ENCODE results near the gene GOLGA8K. TPM values are rescaled to one million over a fixed set of nuclear protein-coding genes. Genes with fewer than 3 reads are reported as not detected.
"Not testable (repeated sequence)": the region's sequence is repeated elsewhere in the genome, so short reads cannot be mapped to it uniquely, and the experiment has no call there.

GOLGA8K gene
- total RNA-seq, 1 experiment from 2014 or later = not detected

- not testable (repeated sequence) for DNase-seq (ENCODE audit: low read depth in 1 of 2, low spot score in 2 of 2); H3K4me1 ChIP-seq (replicated peaks); H3K27me3 ChIP-seq (replicated peaks); H3K9me3 ChIP-seq (replicated peaks); H3K4me3 ChIP-seq; H3K36me3 ChIP-seq; H3K27ac ChIP-seq
Observed at GRCh38 chr15:32370064-32370463, 33.0 kb downstream of the GOLGA8K start.

GRCh38 chr15:32366492-32366891 lies 36.6 kb downstream of the GOLGA8K start:
- H3K9me3 ChIP-seq (replicated peaks); H3K4me3 ChIP-seq; DNase-seq (ENCODE audit: low read depth in 1 of 2, low spot score in 2 of 2); H3K27me3 ChIP-seq (replicated peaks); H3K36me3 ChIP-seq; H3K4me1 ChIP-seq (replicated peaks); H3K27ac ChIP-seq: not testable (repeated sequence)

GRCh38 chr15:32365955-32366354 lies 37.1 kb downstream of the GOLGA8K start:
- H3K4me1 ChIP-seq (replicated peaks); H3K4me3 ChIP-seq; DNase-seq (ENCODE audit: low read depth in 1 of 2, low spot score in 2 of 2); H3K36me3 ChIP-seq; H3K9me3 ChIP-seq (replicated peaks); H3K27ac ChIP-seq; H3K27me3 ChIP-seq (replicated peaks): not testable (repeated sequence)

DNA sequence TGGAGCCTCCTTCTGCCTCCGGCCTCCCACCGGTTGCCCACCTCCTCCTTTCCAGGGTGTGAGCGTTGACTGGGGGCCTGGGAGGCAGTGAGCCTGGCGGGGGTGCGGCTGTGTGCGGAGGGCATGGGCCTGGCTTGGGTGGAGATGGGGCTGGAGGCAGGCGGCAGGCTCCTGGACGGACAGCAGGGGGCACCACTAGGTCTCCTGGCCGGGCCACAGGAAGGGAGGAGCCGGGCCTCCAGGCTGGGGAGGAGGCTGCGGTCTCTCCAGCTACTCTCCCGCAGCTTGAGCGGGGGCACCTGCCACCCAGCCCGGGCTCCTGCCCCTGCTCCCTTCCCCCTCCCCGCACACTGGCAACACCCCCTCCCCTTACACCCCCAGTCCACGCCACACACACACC lies 38.1 kb downstream of the GOLGA8K start:
- not testable (repeated sequence) for DNase-seq (ENCODE audit: low read depth in 1 of 2, low spot score in 2 of 2); H3K36me3 ChIP-seq; H3K27me3 ChIP-seq (replicated peaks); H3K4me1 ChIP-seq (replicated peaks); H3K9me3 ChIP-seq (replicated peaks); H3K27ac ChIP-seq; H3K4me3 ChIP-seq

DNA sequence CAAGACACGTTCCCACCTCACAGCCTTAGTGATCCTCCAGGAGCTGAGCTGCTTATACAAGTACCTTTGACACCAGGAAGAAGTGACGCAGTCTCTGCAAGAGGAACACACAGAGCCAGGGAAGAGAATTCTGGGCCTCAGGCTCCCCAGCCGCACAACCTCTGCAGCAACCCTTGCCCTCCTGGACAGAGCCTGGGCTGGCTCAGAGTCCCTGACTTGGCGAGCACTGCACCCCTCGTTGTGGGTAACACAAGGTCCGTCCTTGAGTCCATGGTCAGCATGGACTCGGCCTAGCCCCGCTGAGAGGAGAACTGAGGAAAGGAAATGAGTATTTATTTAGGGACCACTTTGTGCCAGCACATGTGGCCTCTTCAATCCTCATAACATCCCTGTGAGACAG lies 39.6 kb downstream of the GOLGA8K start:
- not testable (repeated sequence) for H3K4me3 ChIP-seq; H3K9me3 ChIP-seq (replicated peaks); H3K36me3 ChIP-seq; H3K4me1 ChIP-seq (replicated peaks); H3K27ac ChIP-seq; DNase-seq (ENCODE audit: low read depth in 1 of 2, low spot score in 2 of 2); H3K27me3 ChIP-seq (replicated peaks)

DNA sequence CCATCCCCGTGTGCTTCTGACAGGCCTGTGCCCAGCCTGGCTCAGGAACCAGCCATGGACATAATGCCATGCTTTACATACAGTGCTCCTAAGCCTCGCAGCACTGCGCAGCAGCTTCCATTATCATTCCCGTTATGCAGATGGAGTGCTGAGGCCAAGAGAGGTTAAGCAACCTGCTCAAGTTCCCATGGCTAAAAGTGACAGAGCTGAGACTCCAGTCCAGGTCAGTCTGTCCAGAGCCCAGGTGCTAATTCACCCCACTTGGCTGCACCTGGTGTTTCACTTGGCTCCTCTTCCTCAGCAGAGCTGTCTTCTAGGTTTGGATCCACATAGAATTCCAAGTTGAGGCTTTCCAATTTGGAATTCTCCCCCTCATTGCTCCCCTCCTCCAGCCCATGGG lies 41.4 kb downstream of the GOLGA8K start:
- not testable (repeated sequence) for H3K9me3 ChIP-seq (replicated peaks)

DNA sequence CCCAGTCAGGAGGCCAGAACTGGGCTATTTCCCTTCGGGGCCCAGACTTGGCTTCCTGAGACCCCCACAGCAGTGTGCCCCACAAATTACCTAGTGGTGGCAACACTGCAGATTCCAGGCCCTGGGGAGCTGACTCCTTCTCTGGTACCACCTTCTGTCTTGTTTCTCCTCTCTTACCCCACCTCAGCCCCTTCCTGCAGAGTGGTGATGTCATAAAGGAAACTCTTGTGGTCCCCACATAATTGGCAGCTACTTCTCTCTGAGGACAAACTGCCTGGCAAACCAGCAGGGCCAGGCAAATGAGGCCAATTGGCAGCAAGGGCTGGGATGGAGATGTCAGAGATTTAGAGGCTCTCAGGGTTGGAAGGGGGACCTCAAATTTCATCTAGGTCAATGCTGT lies 44.6 kb downstream of the GOLGA8K start:
- not testable (repeated sequence) for H3K9me3 ChIP-seq (replicated peaks); H3K36me3 ChIP-seq; H3K4me1 ChIP-seq (replicated peaks); H3K4me3 ChIP-seq; DNase-seq (ENCODE audit: low read depth in 1 of 2, low spot score in 2 of 2); H3K27me3 ChIP-seq (replicated peaks); H3K27ac ChIP-seq

More for the DNA sequence above, 41.4 kb downstream of the GOLGA8K start:
- H3K36me3 ChIP-seq; H3K4me3 ChIP-seq; H3K27ac ChIP-seq; H3K27me3 ChIP-seq (replicated peaks); H3K4me1 ChIP-seq (replicated peaks); DNase-seq (ENCODE audit: low read depth in 1 of 2, low spot score in 2 of 2): not testable (repeated sequence)

DNA sequence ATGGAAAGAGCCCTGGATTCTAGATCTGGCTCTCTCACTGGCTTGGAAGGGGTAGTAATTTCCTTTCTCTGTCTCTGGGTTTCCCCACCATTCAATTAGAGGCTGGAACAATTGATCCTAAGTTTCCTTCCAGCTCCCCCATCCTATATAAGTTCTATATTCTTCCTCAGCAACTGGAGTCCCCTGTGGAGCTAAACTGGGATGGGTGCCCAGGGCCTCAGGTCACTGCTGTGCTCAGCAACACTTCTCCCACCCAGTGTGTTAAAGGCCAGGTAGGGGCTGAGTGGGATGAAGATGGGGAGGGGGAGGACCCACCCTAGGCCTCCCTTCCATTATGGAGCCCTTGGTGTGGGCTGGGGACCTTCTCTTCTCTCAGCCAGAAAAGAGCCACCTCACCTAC lies 46.2 kb downstream of the GOLGA8K start:
- not testable (repeated sequence) for DNase-seq (ENCODE audit: low read depth in 1 of 2, low spot score in 2 of 2); H3K4me1 ChIP-seq (replicated peaks); H3K9me3 ChIP-seq (replicated peaks); H3K36me3 ChIP-seq; H3K4me3 ChIP-seq; H3K27me3 ChIP-seq (replicated peaks); H3K27ac ChIP-seq

- H3K9me3 ChIP-seq (replicated peaks); H3K27me3 ChIP-seq (replicated peaks); H3K36me3 ChIP-seq; DNase-seq (ENCODE audit: low read depth in 1 of 2, low spot score in 2 of 2); H3K4me1 ChIP-seq (replicated peaks); H3K27ac ChIP-seq; H3K4me3 ChIP-seq: not testable (repeated sequence)
Observed at GRCh38 chr15:32352748-32353147, 50.3 kb downstream of the GOLGA8K start.

DNA sequence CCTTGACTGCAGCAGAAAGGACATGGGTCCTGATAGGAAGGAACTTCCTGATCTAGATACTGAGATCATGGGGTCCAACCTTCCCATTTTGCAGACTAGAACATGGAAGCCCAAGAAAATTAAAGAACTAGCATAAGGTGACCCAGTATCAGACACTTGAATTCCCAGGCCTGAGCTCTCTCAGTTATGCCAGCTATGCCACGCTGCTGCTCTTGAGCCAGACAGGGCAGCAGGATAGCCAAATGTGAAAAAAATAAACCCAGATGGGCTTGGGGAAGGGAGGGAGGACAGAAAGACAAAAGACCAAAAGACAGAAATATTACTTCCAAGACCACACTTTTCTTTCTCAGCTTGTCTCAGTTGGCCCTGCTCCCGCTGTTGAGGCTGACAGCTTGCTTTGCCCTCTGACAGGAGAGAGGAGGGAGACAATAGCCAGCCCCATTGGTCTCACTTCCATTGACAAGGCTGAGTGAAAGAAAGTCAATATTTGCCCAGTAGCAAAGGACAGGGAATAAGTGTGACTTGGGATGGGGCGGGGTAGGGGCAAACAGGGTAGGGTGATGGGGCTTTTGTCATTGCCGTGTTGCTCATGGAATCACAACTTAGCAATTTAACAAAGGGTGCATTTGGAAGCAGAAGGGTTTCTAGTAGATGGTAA lies 52.4 kb downstream of the GOLGA8K start:
- H3K9me3 ChIP-seq (replicated peaks); H3K36me3 ChIP-seq; DNase-seq (ENCODE audit: low read depth in 1 of 2, low spot score in 2 of 2); H3K27me3 ChIP-seq (replicated peaks); H3K27ac ChIP-seq; H3K4me1 ChIP-seq (replicated peaks); H3K4me3 ChIP-seq: not testable (repeated sequence)

DNA sequence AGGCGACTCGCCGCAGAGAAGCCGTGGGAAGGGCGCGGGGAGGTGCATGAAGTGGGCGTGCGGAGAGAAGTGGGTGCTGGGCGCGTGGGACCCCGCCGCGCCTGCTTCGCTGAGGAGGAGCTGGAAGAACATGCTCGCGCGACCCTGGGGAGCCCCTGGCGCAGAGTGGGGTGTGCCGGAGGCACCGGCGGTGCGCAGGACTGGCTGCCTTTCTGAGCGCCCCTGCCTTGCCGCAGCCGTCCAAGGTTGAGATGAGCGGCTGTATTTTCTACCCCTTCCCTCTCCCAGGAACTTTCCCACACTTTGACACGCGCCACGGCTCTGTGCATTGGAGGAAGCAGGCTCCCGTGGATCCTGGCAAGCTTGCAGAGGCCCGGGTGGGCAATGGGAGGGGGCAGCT lies 56.1 kb downstream of the GOLGA8K start:
- H3K27ac ChIP-seq; H3K27me3 ChIP-seq (replicated peaks); H3K4me3 ChIP-seq; DNase-seq (ENCODE audit: low read depth in 1 of 2, low spot score in 2 of 2); H3K9me3 ChIP-seq (replicated peaks); H3K4me1 ChIP-seq (replicated peaks); H3K36me3 ChIP-seq: not testable (repeated sequence)

GRCh38 chr15:32345978-32346547 lies 57.0 kb downstream of the GOLGA8K start:
- H3K27ac ChIP-seq; DNase-seq (ENCODE audit: low read depth in 1 of 2, low spot score in 2 of 2); H3K27me3 ChIP-seq (replicated peaks); H3K4me1 ChIP-seq (replicated peaks); H3K9me3 ChIP-seq (replicated peaks); H3K4me3 ChIP-seq; H3K36me3 ChIP-seq: not testable (repeated sequence)

DNA sequence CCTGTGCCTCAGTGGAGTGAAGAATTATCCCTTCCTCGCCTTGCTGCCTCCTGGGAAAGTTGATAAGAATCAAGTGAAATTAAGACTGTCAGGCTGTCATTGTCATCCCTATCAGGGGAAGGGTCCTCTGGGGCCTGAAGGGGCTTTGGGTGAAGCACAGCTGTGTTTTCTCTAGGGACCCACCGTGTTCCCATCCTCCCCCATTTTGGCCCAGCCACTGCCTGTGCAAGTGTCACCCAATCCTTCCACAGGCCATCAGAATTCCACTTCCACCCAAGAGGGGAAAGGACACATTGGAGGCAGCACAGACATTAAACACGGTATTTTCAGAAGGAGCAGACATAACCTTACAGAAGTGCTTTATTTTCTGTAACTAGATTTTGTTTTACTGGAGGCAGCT lies 59.2 kb downstream of the GOLGA8K start:
- not testable (repeated sequence) for H3K4me1 ChIP-seq (replicated peaks); H3K27me3 ChIP-seq (replicated peaks); DNase-seq (ENCODE audit: low read depth in 1 of 2, low spot score in 2 of 2); H3K27ac ChIP-seq; H3K4me3 ChIP-seq; H3K9me3 ChIP-seq (replicated peaks); H3K36me3 ChIP-seq
